Activated CD4-positive, alpha-beta memory T cell treated with anti-CD3 and anti-CD28 coated beads for 36 hours (primary cell): Measurements from ENCODE around the gene CEACAM3. TPM values are rescaled to one million over a fixed set of nuclear protein-coding genes. Genes with fewer than 3 reads are reported as not detected.
"Not testable (repeated sequence)": the region's sequence is repeated elsewhere in the genome, so short reads cannot be mapped to it uniquely, and the experiment has no call there.

Experiments
- CTCF ChIA-PET: fragments of 350-600 bp; sonication (Branson Sonifier 250); formaldehyde crosslinking; loops from one replicate; lab custom pipeline; 2021; ENCODE audit warnings: antibody characterized with exemption, inconsistent platforms; lab: Charles Lee
- POLR2A ChIA-PET: fragments of 350-600 bp; sonication (Branson Sonifier 250); formaldehyde crosslinking; loops from one replicate; lab custom pipeline; 2021; ENCODE audit warnings: antibody characterized with exemption; lab: Charles Lee
- DNase-seq: peaks from one replicate; pipeline ENCODE4 v3.0.0-alpha.2; 2020
- H3K27ac Mint-ChIP-seq: one replicate; pipeline ENCODE4 v1.8.0; 2021; ENCODE audit warnings: mixed read lengths
- H3K27me3 Mint-ChIP-seq: one replicate; pipeline ENCODE4 v1.8.0; 2021; ENCODE audit warnings: mixed read lengths
- H3K36me3 Mint-ChIP-seq: one replicate; pipeline ENCODE4 v1.8.0; 2021; ENCODE audit warnings: mixed read lengths
- H3K4me1 Mint-ChIP-seq: one replicate; pipeline ENCODE4 v1.8.0; 2021; ENCODE audit warnings: low read depth, mixed read lengths
- H3K4me3 Mint-ChIP-seq: one replicate; pipeline ENCODE4 v1.8.0; 2021; ENCODE audit warnings: mild to moderate bottlenecking, mixed read lengths
- H3K9me3 Mint-ChIP-seq: one replicate; pipeline ENCODE4 v1.8.0; 2021; ENCODE audit warnings: mixed read lengths
- intact Hi-C: fragments of 100-400 bp; cut with micrococcal nuclease; formaldehyde crosslinking; loops from one replicate; pipeline ENCODE4 v1.15.1; 2023
- total RNA-seq, 2 experiments: library from RNA; stranded (reverse); gene quantifications; one replicate each; pipeline ENCODE4 v1.2.3, GENCODE V29; 2021

Gene CEACAM3
- total RNA-seq, 2 experiments from 2014 or later = not detected

GRCh38 chr19:41771410-41771809 is 25.0 kb upstream of the CEACAM3 start:
- Mint-ChIP-seq H3K27me3 (peaks cover 49% of the 10 kb centered on the region), H3K9me3 (no peaks in the 10 kb centered on the region), H3K27ac (no peak overlapping the region), H3K4me3 (no peak overlapping the region), H3K36me3 (no peaks in the 10 kb centered on the region), H3K4me1 (peaks cover 34% of the 10 kb centered on the region)
- intact Hi-C loops = loop anchor here (10.0 kb wide), 1 partner anchor 173 kb away; no protein-coding TSS in a partner anchor
- no peak for DNase-seq
- POLR2A ChIA-PET = no interaction called here
- CTCF ChIA-PET = interaction anchor here (1.2 to 10.4 kb wide), 5 partner anchors 14 to 124 kb away, joined by 3 to 126 read pairs (median 5); partner anchors contain the start of gene CEACAM6

DNA sequence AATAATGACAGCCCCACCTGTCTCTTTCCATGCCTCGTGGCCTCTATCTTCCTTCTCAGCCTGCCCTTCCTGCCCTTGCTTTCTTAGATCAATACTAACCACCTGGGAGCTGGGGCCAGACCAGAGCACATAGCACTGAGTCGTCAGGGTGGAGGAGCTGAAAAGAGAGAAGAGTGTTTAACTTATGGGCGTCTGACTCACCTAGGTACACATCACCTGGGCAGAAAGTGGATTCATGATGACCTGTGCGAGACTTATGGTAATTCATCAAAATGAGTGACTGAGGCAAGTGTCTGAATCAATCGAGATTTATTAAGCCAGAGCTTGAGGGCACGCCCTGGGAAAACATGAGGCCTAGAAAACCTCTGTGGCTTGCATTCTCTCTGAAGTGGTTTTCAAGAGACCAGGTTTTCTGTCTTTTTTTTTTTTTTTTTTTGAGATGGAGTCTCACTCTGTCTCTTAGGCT is 21.8 kb upstream of the CEACAM3 start:
- H3K36me3 Mint-ChIP-seq = no peaks in the 10 kb centered on the region
- peaks cover 34% of the 10 kb centered on the region for H3K4me1 Mint-ChIP-seq
- no peak overlapping the region for H3K27ac Mint-ChIP-seq
- intact Hi-C loops = loop anchor here (1.0 to 10.0 kb wide), 2 partner anchors 34 to 170 kb away; no protein-coding TSS in a partner anchor
- no peak overlapping the region for H3K4me3 Mint-ChIP-seq
- H3K27me3 Mint-ChIP-seq = peaks cover 59% of the 10 kb centered on the region
- POLR2A ChIA-PET = no interaction called here
- H3K9me3 Mint-ChIP-seq = no peaks in the 10 kb centered on the region
- peak; percentile 66 for DNase-seq
- CTCF ChIA-PET = interaction anchor here (0.8 to 10.4 kb wide), 7 partner anchors 10 to 133 kb away, joined by 3 to 126 read pairs (median 5); partner anchors contain the start of gene CEACAM6

DNA sequence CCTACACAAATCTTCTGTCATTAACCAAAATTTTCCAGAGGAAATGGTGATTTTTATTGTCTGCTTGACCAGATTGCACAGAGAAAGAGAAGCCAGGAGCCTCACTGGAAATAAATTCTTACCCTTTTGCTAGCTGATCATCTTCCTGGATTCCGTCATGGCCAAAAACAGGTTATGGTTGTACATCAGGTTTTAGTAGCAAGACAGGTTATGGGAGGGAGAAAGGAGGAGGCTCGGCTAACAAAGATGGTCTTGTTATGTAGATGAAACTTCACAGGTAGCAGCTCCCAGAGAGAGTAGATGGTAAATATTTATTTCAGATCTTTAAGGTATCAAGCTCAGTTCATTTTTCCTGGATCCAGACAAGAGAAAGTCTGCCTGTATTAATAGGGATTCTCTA is 19.7 kb upstream of the CEACAM3 start:
- Mint-ChIP-seq H3K27ac (no peak overlapping the region), H3K27me3 (peaks cover 57% of the 10 kb centered on the region), H3K36me3 (no peaks in the 10 kb centered on the region), H3K9me3 (no peaks in the 10 kb centered on the region), H3K4me1 (peaks cover 34% of the 10 kb centered on the region), H3K4me3 (no peak overlapping the region)
- ChIA-PET CTCF (interaction anchor here (0.6 to 10.4 kb wide), 7 partner anchors 8 to 44 kb away, joined by 3 to 126 read pairs (median 4); partner anchors contain the start of gene CEACAM6), POLR2A (no interaction called here)
- intact Hi-C loops = loop anchor here (10.0 kb wide), 1 partner anchor 168 kb away; no protein-coding TSS in a partner anchor
- DNase-seq = no peak

DNA sequence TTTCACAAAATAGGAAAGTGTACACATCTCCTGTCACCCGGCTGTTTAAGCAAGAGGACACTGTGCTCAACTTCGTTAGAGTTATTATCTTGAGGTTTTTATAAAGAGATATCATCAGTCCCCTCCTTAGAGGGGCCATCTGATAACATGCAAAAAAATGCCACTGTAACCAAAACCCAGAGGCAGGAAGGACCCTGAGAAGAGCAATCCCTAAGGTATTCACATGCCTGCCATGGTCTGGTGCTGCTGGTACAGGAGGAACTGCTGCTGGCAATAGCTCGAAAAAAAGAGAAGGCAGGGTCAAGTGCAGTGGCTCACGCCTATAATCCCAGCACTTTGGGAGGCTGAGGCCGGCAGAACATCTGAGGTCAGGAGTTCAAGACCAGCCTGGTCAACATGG is 12.8 kb upstream of the CEACAM3 start:
- Mint-ChIP-seq H3K4me1 (peaks cover 16% of the 10 kb centered on the region), H3K27ac (no peak overlapping the region), H3K9me3 (no peaks in the 10 kb centered on the region), H3K4me3 (no peak overlapping the region), H3K27me3 (peaks cover 52% of the 10 kb centered on the region), H3K36me3 (no peaks in the 10 kb centered on the region)
- no peak for DNase-seq
- CTCF ChIA-PET = interaction anchor here (0.6 to 6.1 kb wide), 3 partner anchors 11 to 1153 kb away, joined by 4 to 158 read pairs (median 38); partner anchors contain the start of genes CEACAM3 and CEACAM6
- intact Hi-C loops = no loop called here
- POLR2A ChIA-PET = no interaction called here

- no peak overlapping the region for H3K27ac Mint-ChIP-seq
- H3K4me3 Mint-ChIP-seq = no peak overlapping the region
- POLR2A ChIA-PET = no interaction called here
- H3K27me3 Mint-ChIP-seq = peaks cover 50% of the 10 kb centered on the region
- H3K36me3 Mint-ChIP-seq = no peaks in the 10 kb centered on the region
- H3K9me3 Mint-ChIP-seq = no peaks in the 10 kb centered on the region
- peaks cover 16% of the 10 kb centered on the region for H3K4me1 Mint-ChIP-seq
- intact Hi-C loops = no loop called here
- DNase-seq = no peak
- CTCF ChIA-PET = interaction anchor here (0.9 to 6.1 kb wide), 11 partner anchors 9 to 142 kb away, joined by 3 to 158 read pairs (median 8); partner anchors contain the start of genes CEACAM3 and CEACAM6
These were observed 12.1 kb upstream of the CEACAM3 start for GRCh38 chr19:41784312-41784711.

- intact Hi-C loops = loop anchor here (1.0 kb wide), 1 partner anchor 31 kb away; no protein-coding TSS in a partner anchor
- ChIA-PET POLR2A (no interaction called here), CTCF (interaction anchor here (0.6 to 6.1 kb wide), 13 partner anchors 9 to 143 kb away, joined by 3 to 158 read pairs (median 5); partner anchors contain the start of genes CEACAM3 and CEACAM6)
- peaks cover 16% of the 10 kb centered on the region for H3K4me1 Mint-ChIP-seq
- no peaks in the 10 kb centered on the region for H3K9me3 Mint-ChIP-seq
- no peak overlapping the region for H3K27ac Mint-ChIP-seq
- peaks cover 49% of the 10 kb centered on the region for H3K27me3 Mint-ChIP-seq
- no peak overlapping the region for H3K4me3 Mint-ChIP-seq
- no peaks in the 10 kb centered on the region for H3K36me3 Mint-ChIP-seq
- no peak for DNase-seq
These were observed 11.6 kb upstream of the CEACAM3 start for GRCh38 chr19:41784743-41785142.

GRCh38 chr19:41785653-41786052 is 10.7 kb upstream of the CEACAM3 start:
- POLR2A ChIA-PET = no interaction called here
- CTCF ChIA-PET = interaction anchor here (0.6 to 6.1 kb wide), 14 partner anchors 9 to 144 kb away, joined by 3 to 158 read pairs (median 6); partner anchors contain the start of genes CEACAM3 and CEACAM6
- Mint-ChIP-seq H3K27me3 (peaks cover 47% of the 10 kb centered on the region), H3K4me1 (peaks cover 16% of the 10 kb centered on the region), H3K4me3 (peak overlapping the region; percentile 0), H3K27ac (no peak overlapping the region), H3K9me3 (no peaks in the 10 kb centered on the region), H3K36me3 (no peaks in the 10 kb centered on the region)
- DNase-seq = peak; percentile 83
- intact Hi-C loops = loop anchor here (1.0 kb wide), 1 partner anchor 32 kb away; no protein-coding TSS in a partner anchor

GRCh38 chr19:41787055-41787454 is 9.3 kb upstream of the CEACAM3 start:
- ChIA-PET CTCF (interaction anchor here (0.9 to 6.1 kb wide), 6 partner anchors 7 to 146 kb away, joined by 3 to 158 read pairs (median 6); partner anchors contain the start of genes CEACAM3 and CEACAM6), POLR2A (no interaction called here)
- DNase-seq = no peak
- Mint-ChIP-seq H3K9me3 (no peaks in the 10 kb centered on the region), H3K27me3 (peaks cover 47% of the 10 kb centered on the region), H3K36me3 (no peaks in the 10 kb centered on the region), H3K4me1 (peaks cover 16% of the 10 kb centered on the region), H3K27ac (no peak overlapping the region), H3K4me3 (no peak overlapping the region)
- intact Hi-C loops = no loop called here

DNA sequence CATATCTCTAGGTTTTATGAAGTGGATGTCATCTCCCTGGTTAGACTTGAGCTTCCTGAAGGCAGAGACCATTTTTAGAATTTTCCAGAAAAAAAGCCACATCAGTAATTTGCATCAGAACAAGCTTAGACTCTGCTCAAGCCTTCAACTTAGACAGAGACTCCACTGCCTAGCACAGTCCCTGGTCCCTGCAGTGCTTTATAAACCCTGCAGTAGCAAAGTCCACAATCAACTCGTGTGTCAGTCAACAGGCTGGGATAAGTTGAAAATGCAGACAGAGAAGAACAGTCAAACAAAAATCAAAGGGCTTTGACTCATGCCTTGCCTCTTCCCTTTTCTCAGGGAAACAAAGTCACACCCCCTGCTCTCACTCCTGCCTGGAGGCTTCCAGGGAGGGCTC is 7.9 kb upstream of the CEACAM3 start:
- H3K9me3 Mint-ChIP-seq, H3K4me3 Mint-ChIP-seq, CTCF ChIA-PET, intact Hi-C loops, POLR2A ChIA-PET, DNase-seq, H3K36me3 Mint-ChIP-seq, H3K27ac Mint-ChIP-seq: not testable (repeated sequence)
- H3K4me1 Mint-ChIP-seq = peaks cover 16% of the 10 kb centered on the region
- H3K27me3 Mint-ChIP-seq = peaks cover 52% of the 10 kb centered on the region

GRCh38 chr19:41789053-41789452 is 7.3 kb upstream of the CEACAM3 start:
- POLR2A ChIA-PET, H3K9me3 Mint-ChIP-seq, H3K4me3 Mint-ChIP-seq, H3K27ac Mint-ChIP-seq, H3K36me3 Mint-ChIP-seq, DNase-seq, intact Hi-C loops: not testable (repeated sequence)
- peaks cover 16% of the 10 kb centered on the region for H3K4me1 Mint-ChIP-seq
- CTCF ChIA-PET = interaction anchor here (1.8 kb wide), 1 partner anchor 36 kb away, joined by 7 read pairs; no protein-coding TSS in a partner anchor
- peaks cover 51% of the 10 kb centered on the region for H3K27me3 Mint-ChIP-seq

DNA sequence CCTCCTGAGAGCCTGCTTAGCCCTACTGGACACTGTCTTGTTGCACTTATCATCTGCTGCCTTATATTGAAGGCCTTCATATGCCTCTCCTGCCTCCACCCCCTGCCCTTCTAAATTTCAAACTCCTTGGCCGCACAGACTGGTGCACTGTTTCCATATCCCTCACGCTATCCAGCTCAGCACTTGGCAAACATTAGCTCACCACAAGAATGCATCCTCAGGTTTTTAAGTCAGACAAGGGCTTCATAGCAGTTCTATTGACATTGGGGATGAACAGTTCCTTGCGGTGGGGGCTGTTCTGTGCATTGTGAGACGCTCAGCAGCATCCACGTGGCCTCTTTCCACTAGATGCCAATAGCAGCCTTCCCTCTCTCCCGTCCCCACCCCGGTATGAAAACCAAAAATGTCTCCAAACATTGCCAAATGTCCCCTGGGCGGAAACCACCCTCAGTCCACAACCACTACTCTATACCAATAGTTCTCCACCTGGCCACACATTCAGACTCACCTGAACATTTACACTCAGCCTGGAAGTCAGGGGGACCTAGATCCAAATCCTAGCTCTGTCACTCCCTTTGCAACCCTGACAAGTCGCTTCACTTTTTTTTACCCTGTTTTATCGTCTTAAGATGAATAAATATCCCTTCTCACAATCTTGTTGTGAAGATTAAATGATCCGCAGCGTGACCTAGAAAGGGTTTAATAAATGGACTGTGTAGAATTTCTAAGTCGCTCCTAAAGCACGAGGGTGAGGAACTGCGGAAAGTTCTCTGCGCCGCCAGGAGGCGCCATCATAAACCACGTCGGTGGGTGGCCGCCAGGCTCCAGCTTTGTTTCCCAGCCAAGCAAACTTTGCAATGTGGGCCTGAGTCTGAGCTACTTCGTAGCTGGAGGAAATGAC is 3.6 kb upstream of the CEACAM3 start:
- POLR2A ChIA-PET = interaction anchor here (0.7 kb wide), 1 partner anchor 28 kb away, joined by 3 read pairs; no protein-coding TSS in a partner anchor
- intact Hi-C loops = loop anchor here (1.0 kb wide), 1 partner anchor 29 kb away; no protein-coding TSS in a partner anchor
- peaks cover 35% of the 10 kb centered on the region for H3K27me3 Mint-ChIP-seq

More for the DNA sequence above, 3.6 kb upstream of the CEACAM3 start:
- Mint-ChIP-seq H3K27ac (no peak overlapping the region), H3K9me3 (no peaks in the 10 kb centered on the region), H3K36me3 (no peaks in the 10 kb centered on the region), H3K4me3 (no peak overlapping the region), H3K4me1 (no peaks in the 10 kb centered on the region)
- DNase-seq = peak; percentile 67
- CTCF ChIA-PET = interaction anchor here (0.5 to 6.4 kb wide), 45 partner anchors 8 to 344 kb away, joined by 3 to 107 read pairs (median 4); partner anchors contain the start of genes CEACAM6 and RABAC1
